ENCODE measurements around the gene VIP.

The VIP gene

DNA sequence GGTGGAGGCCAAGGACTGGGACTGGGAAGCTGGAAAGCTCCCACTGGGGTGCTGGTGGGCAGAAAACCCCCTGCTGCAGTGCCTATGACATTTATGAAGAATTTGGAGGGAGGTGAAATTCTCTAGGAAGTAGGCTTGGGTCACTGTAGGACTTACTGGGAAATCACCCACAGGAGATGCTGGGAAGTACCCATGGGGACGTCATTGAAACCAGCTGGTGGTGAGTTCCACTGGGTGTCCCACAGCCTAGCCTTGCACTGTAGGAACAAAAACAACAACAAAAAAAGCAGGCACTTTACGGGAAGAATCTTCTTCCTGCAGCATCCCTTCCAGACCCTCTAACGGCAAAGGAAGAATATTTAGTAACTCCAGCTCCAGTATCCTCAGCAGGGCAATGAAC is 26.2 kb downstream of the VIP start:
- no peak for DNase-seq (ENCODE audit: low read depth)
- TF ChIP-seq, protein P1, sequence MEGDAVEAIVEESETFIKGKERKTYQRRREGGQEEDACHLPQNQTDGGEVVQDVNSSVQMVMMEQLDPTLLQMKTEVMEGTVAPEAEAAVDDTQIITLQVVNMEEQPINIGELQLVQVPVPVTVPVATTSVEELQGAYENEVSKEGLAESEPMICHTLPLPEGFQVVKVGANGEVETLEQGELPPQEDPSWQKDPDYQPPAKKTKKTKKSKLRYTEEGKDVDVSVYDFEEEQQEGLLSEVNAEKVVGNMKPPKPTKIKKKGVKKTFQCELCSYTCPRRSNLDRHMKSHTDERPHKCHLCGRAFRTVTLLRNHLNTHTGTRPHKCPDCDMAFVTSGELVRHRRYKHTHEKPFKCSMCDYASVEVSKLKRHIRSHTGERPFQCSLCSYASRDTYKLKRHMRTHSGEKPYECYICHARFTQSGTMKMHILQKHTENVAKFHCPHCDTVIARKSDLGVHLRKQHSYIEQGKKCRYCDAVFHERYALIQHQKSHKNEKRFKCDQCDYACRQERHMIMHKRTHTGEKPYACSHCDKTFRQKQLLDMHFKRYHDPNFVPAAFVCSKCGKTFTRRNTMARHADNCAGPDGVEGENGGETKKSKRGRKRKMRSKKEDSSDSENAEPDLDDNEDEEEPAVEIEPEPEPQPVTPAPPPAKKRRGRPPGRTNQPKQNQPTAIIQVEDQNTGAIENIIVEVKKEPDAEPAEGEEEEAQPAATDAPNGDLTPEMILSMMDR (IDR thresholded peaks at IDR 0.05; ENCODE audit: low read depth, low read length), result no peak
- TF ChIP-seq MYC (IDR thresholded peaks at IDR 0.05; ENCODE audit: low read depth, low read length) (no peak), POLR2A (IDR thresholded peaks at IDR 0.05; ENCODE audit: extremely low read depth, insufficient read length) (no peak), MAX (IDR thresholded peaks at IDR 0.05; ENCODE audit: low read depth, low read length) (no peak)
- H3K4me3 ChIP-seq (ENCODE audit: low read depth, low read length), result no peak overlapping the region

- TF ChIP-seq MAX (IDR thresholded peaks at IDR 0.05; ENCODE audit: low read depth, low read length) (no peak), MYC (IDR thresholded peaks at IDR 0.05; ENCODE audit: low read depth, low read length) (no peak), POLR2A (IDR thresholded peaks at IDR 0.05; ENCODE audit: extremely low read depth, insufficient read length) (no peak)
- TF ChIP-seq, protein P1 (IDR thresholded peaks at IDR 0.05; ENCODE audit: low read depth, low read length), result no peak
- no peak for DNase-seq (ENCODE audit: low read depth)
- no peak overlapping the region for H3K4me3 ChIP-seq (ENCODE audit: low read depth, low read length)
These were observed 32.8 kb downstream of the VIP start for GRCh38 chr6:152783217-152783878.

DNA sequence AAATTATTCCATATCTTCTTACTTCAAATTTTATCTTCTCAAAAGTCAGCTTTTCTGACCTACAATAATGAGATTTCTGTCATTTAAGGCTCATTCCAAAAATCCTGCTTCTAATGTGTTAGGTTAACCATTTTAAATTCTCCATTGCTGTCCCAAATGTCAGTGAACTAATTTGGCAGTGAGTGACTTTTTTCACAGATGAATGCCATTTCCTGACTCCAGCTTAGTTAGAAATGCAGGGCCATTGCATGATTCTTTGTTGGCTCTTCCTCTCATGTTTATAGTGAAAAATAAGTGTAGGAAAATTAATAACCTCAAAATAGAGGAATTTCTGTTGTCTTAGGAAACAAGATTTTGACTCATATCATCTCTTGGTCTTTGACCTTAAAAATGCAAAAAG is 44.1 kb downstream of the VIP start:
- no peak for TF ChIP-seq MYC (IDR thresholded peaks at IDR 0.05; ENCODE audit: low read depth, low read length)
- no peak for TF ChIP-seq MAX (IDR thresholded peaks at IDR 0.05; ENCODE audit: low read depth, low read length)
- TF ChIP-seq POLR2A (IDR thresholded peaks at IDR 0.05; ENCODE audit: extremely low read depth, insufficient read length), result no peak
- TF ChIP-seq, protein P1 (IDR thresholded peaks at IDR 0.05; ENCODE audit: low read depth, low read length), result no peak

GRCh38 chr6:152804150-152804549 is 53.6 kb downstream of the VIP start:
- H3K4me3 ChIP-seq (ENCODE audit: low read depth, low read length), result no peak overlapping the region
- DNase-seq (ENCODE audit: low read depth), result no peak
- no peak for TF ChIP-seq MAX (IDR thresholded peaks at IDR 0.05; ENCODE audit: low read depth, low read length)
- no peak for TF ChIP-seq POLR2A (IDR thresholded peaks at IDR 0.05; ENCODE audit: extremely low read depth, insufficient read length)
- no peak for TF ChIP-seq MYC (IDR thresholded peaks at IDR 0.05; ENCODE audit: low read depth, low read length)

More for the DNA sequence above, 44.1 kb downstream of the VIP start:
- no peak overlapping the region for H3K4me3 ChIP-seq (ENCODE audit: low read depth, low read length)
- no peak for DNase-seq (ENCODE audit: low read depth)

Measured in NB4 (cell line).